GM12872 (cell line): ENCODE data around the gene PSAPL1.

Source experiments
- CTCF ChIP-seq: IDR thresholded peaks from 3 replicates; pipeline ENCODE4 v1.5.1; 2011; ENCODE audit warnings: low read depth, mild to moderate bottlenecking, low read length, moderate library complexity; ENCODE audit not compliant: insufficient read depth

Gene PSAPL1

GRCh38 chr4:7388627-7389026 is 46.1 kb downstream of the PSAPL1 start:
- TF ChIP-seq CTCF: no peak

GRCh38 chr4:7387925-7388324 is 46.8 kb downstream of the PSAPL1 start:
- TF ChIP-seq CTCF: no peak

- TF ChIP-seq CTCF: no peak
These were observed 49.5 kb downstream of the PSAPL1 start for GRCh38 chr4:7384929-7385890.

- no peak for TF ChIP-seq CTCF
These were observed 50.5 kb downstream of the PSAPL1 start for GRCh38 chr4:7384003-7384928.

GRCh38 chr4:7383266-7383665 is 51.5 kb downstream of the PSAPL1 start:
- TF ChIP-seq CTCF: no peak

- no peak for TF ChIP-seq CTCF
These were observed 52.1 kb downstream of the PSAPL1 start for GRCh38 chr4:7382634-7383014.
